Mucosa of descending colon (tissue), 3 donors: ENCODE results near the gene NRSN2. TPM values are rescaled to one million over a fixed set of nuclear protein-coding genes. Genes with fewer than 3 reads are reported as not detected.

ENCODE experiments used
- ATAC-seq: fragments of 200-7000 bp; cut with Tn5 transposase; one replicate; pipeline ENCODE4 v1.9.1; 2020; ENCODE audit warnings: mild to moderate bottlenecking, moderate library complexity
- DNase-seq, 3 donors: peaks; one replicate each; pipeline ENCODE4 v3.0.0-alpha.2; 2020
- H3K36me3 ChIP-seq: fragments of 200-600 bp; one replicate; pipeline ENCODE4 v1.8.0; 2021; ENCODE audit warnings: low read depth, mild to moderate bottlenecking
- H3K4me1 ChIP-seq: fragments of 200-600 bp; one replicate; pipeline ENCODE4 v1.8.0; 2021; ENCODE audit warnings: low read depth, mild to moderate bottlenecking
- H3K4me3 ChIP-seq: fragments of 200-600 bp; one replicate; pipeline ENCODE4 v1.8.0; 2021; ENCODE audit warnings: mild to moderate bottlenecking
- H3K9me3 ChIP-seq: fragments of 200-600 bp; one replicate; pipeline ENCODE4 v1.8.0; 2021; ENCODE audit warnings: mild to moderate bottlenecking
- intact Hi-C, 2 donors: fragments of 100-400 bp; cut with DNase I in 1 of 2; cut with micrococcal nuclease in 1 of 2; formaldehyde crosslinking; loops; one replicate each; pipeline versions ENCODE4 v1.11.0 to v1.11.1; 2022; cut with DNase I, micrococcal nuclease
- total RNA-seq, 3 donors: library from RNA; stranded (reverse); fragmentation: NEBNext Ultra II Directional in 2 of 3; extraction: Animal tissue kit (Norgen Biotek cat#: 25700) in 2 of 3; gene quantifications; one replicate each; pipeline versions ENCODE4 v1.2.1 to v1.2.4, GENCODE V29; 2021 to 2023
- TF ChIP-seq, protein P1 (sequence below): fragments of 200-600 bp; IDR thresholded peaks from one replicate; pipeline ENCODE4 v1.8.0; 2022; ENCODE audit warnings: antibody characterized with exemption, mild to moderate bottlenecking
- donor health status: DM: no; HTN: no; CAD: no; lungs with moderate emphysema.
- donor health status: DM: no; HTN: no; CAD: no.
- donor health status: DM: no; HTN: yes; CAD: no.

The NRSN2 gene
- total RNA-seq, 3 donors from 2014 or later, result 8.7 to 21.1 (median 13.1) TPM

DNA sequence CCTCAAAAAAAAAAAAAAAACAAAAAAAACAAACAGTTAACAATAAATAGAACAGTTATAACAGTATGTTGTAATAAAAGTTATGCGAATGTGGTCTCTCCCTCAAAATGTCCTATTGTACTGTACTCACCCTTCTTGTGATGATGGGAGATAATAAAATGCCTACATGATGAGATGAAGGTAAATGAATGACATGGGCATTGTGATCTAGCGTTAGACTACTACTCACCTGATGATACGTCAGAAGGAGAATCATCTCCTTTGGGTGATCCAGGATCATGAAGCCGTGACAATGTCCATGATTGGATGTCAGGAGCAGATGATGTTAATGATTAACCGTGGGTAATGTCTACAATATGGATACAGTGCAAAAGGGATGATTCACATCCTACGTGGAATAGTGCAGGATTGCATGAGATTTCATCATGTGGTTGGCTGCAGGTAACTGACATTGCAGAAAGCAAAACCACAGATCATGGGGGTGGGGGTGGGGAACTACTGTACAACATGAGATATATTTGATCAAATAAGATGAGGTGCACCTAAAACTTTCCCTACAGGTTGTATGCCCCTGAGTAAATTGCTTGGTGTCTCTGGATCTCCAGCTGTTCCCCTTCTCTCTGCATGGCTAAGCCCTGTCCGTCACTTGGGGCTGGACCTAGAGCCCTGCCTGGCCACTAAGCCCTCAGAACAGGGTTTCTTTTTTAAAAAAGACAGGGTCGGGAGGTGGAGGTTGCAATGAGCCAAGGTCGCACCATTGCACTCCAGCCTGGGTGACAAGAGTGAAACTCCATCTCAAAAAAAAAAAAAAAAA is 55.0 kb downstream of the NRSN2 start:
- no peaks in the 10 kb centered on the region for H3K36me3 ChIP-seq
- peak; percentile 96 for ATAC-seq
- H3K4me1 ChIP-seq, result peaks cover 2% of the 10 kb centered on the region
- no peaks in the 10 kb centered on the region for H3K9me3 ChIP-seq
- H3K4me3 ChIP-seq, result no peak overlapping the region
- intact Hi-C loops, result no loop called here
- DNase-seq, result peak in 1 of 3 donors; percentile 47
- TF ChIP-seq, protein P1, sequence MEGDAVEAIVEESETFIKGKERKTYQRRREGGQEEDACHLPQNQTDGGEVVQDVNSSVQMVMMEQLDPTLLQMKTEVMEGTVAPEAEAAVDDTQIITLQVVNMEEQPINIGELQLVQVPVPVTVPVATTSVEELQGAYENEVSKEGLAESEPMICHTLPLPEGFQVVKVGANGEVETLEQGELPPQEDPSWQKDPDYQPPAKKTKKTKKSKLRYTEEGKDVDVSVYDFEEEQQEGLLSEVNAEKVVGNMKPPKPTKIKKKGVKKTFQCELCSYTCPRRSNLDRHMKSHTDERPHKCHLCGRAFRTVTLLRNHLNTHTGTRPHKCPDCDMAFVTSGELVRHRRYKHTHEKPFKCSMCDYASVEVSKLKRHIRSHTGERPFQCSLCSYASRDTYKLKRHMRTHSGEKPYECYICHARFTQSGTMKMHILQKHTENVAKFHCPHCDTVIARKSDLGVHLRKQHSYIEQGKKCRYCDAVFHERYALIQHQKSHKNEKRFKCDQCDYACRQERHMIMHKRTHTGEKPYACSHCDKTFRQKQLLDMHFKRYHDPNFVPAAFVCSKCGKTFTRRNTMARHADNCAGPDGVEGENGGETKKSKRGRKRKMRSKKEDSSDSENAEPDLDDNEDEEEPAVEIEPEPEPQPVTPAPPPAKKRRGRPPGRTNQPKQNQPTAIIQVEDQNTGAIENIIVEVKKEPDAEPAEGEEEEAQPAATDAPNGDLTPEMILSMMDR, result no peak

DNA sequence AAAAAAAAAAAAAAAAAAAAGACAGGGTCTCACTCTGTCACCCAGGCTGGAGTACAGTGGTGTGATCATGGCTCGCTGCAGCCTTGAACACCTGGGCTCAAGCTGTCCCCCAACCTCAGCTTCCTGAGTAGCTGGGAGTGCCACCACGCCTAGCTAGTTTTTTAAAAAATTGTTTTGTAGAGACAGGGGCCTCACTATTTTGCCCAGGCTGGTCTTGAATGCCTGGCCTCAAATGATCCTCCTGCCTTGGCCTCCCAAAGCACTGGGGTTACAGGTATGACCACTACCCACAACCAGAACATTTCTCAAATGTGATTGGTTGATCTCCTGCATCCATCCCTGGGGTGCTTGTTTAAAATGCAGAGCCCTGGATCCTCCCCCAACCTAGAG is 55.6 kb downstream of the NRSN2 start:
- DNase-seq, result no peak
- Histone ChIP-seq H3K9me3 (no peaks in the 10 kb centered on the region), H3K4me1 (peaks cover 4% of the 10 kb centered on the region), H3K36me3 (no peaks in the 10 kb centered on the region), H3K4me3 (no peak overlapping the region)
- TF ChIP-seq, protein P1, result no peak
- intact Hi-C loops, result no loop called here
- ATAC-seq, result no peak

DNA sequence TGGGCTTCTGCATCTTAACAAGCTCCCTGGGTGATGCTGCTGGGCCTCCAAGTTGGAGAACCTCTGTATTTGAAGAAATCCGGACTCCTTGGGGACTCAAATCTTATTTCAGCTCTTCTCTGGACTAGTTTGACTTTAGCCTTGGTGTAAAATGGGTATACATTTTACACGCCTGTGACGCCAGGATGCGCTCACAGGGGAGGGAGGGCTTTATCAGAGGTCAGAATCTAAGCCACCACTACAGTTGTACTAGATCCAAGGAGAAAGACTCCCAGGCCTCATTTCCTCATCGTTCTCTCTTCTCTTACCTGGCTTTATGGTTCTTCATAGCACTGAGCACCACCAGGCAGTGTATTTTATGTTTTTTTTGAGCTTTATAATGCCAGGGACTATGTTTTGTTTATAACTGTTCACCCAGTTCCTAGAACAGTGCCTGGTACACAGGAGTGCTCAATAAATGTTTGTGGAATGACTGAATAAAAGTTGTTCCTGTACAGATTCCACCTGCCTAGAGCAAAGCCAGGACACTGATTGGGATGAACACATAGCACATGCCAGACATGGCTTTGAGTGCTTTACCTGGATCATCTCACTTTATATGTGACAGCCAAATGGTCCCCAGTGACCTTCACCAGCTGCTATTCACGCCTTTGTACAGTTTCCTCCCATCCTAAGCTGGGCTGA is 56.1 kb downstream of the NRSN2 start:
- no peaks in the 10 kb centered on the region for H3K9me3 ChIP-seq
- no peak overlapping the region for H3K4me3 ChIP-seq
- no peak for ATAC-seq
- intact Hi-C loops, result no loop called here
- H3K4me1 ChIP-seq, result peaks cover 4% of the 10 kb centered on the region
- no peaks in the 10 kb centered on the region for H3K36me3 ChIP-seq
- no peak for DNase-seq
- TF ChIP-seq, protein P1, result no peak

DNA sequence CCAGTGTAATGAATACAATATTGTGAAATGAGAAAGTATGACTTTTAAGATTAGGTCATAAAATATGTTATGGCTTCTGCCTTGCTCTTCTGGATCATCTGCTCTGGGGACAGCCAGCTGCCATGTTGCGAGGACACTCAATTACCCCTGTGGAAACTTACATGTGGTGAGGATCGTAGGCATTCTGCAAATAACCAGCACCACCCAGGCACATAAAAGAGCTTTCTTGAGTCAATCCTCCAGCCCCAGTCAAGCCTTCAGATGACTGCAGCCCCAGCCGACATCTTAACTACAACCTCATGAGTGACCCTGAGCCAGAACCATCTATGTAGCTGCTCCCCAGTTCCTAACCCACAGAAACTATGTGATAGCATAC is 56.7 kb downstream of the NRSN2 start:
- Histone ChIP-seq H3K36me3 (no peaks in the 10 kb centered on the region), H3K4me3 (no peak overlapping the region), H3K9me3 (no peaks in the 10 kb centered on the region), H3K4me1 (peaks cover 4% of the 10 kb centered on the region)
- intact Hi-C loops, result no loop called here
- no peak for DNase-seq
- TF ChIP-seq, protein P1, result no peak
- ATAC-seq, result no peak

DNA sequence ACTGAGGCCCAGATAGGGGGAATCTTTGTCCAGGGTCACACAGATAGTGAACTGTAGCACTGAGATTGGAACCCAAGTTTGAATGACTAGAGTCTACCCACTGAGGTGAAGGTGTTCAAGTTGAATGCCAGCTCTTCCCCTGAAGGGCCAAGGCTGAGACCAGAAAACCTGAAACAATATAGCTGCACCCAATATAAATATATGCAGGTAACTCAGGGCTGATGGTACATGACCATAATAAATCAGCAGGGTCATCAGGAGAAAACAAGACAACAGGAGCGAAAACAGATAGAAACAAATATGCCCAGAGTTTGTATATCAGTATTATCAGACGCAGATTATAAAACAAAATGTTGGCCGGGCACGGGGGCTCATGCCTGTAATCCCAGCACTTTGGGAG is 57.2 kb downstream of the NRSN2 start:
- Histone ChIP-seq H3K36me3 (no peaks in the 10 kb centered on the region), H3K4me3 (no peak overlapping the region), H3K9me3 (no peaks in the 10 kb centered on the region), H3K4me1 (peaks cover 4% of the 10 kb centered on the region)
- DNase-seq (no peak), ATAC-seq (no peak)
- TF ChIP-seq, protein P1, result no peak
- intact Hi-C loops, result no loop called here

Other genes with a start within 250 kb of the NRSN2 start
- gene DEFB126, start 204.5 kb upstream of the NRSN2 start, total RNA-seq, result not detected
- not detected for gene DEFB127, start 189.7 kb upstream of the NRSN2 start, total RNA-seq
- gene DEFB128, start 157.4 kb upstream of the NRSN2 start, total RNA-seq, result not detected
- not detected for gene DEFB129, start 119.9 kb upstream of the NRSN2 start, total RNA-seq
- not detected for gene DEFB132, start 89.4 kb upstream of the NRSN2 start, total RNA-seq
- 10 to 100 TPM in 2 of 3 donors, 1 to 10 TPM in 1; 6.8 to 12.1 (median 11.3) TPM for gene C20orf96, start 56.4 kb upstream of the NRSN2 start, total RNA-seq
- gene ZCCHC3, start 49.5 kb upstream of the NRSN2 start, total RNA-seq, result 10 to 100 TPM; 12.0 to 18.7 (median 12.6) TPM
- 10 to 100 TPM in 1 of 3 donors, 1 to 10 TPM in 2; 3.9 to 24.0 (median 4.5) TPM for gene SOX12, start 21.6 kb upstream of the NRSN2 start, total RNA-seq
- gene TRIB3, start 33.6 kb downstream of the NRSN2 start, total RNA-seq, result 1 to 10 TPM; 1.4 to 7.4 (median 3.4) TPM
- gene RBCK1, start 61.2 kb downstream of the NRSN2 start, total RNA-seq, result 100 to 1,000 TPM in 2 of 3 donors, 10 to 100 TPM in 1; 97.5 to 124 (median 117) TPM
- 10 to 100 TPM; 30.4 to 49.6 (median 36.0) TPM for gene TBC1D20, start 115.4 kb downstream of the NRSN2 start, total RNA-seq
- gene CSNK2A1, start 196.7 kb downstream of the NRSN2 start, total RNA-seq, result 100 to 1,000 TPM; 104 to 127 (median 117) TPM